Measurements from ENCODE around the gene ETV7.

DNA sequence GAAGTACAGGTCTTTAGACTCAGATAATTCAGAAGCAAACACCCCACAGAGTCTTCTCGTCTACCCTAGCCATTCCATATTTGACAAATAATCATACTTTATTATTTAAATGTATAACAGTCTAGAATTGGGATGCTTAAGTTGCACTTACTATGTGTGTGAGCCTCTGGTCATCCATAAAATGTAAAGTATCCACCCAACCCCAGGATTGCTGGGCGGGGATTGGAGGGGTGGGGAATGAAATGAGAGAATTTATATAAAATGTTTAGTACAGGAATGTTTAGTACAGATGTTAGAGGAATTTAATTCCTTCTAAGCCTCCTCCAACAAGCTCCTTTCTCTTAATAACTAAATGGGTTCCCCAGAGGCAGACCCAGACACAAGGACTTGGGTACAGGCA is 67.6 kb downstream of the ETV7 start:
- TF ChIP-seq, protein P1, sequence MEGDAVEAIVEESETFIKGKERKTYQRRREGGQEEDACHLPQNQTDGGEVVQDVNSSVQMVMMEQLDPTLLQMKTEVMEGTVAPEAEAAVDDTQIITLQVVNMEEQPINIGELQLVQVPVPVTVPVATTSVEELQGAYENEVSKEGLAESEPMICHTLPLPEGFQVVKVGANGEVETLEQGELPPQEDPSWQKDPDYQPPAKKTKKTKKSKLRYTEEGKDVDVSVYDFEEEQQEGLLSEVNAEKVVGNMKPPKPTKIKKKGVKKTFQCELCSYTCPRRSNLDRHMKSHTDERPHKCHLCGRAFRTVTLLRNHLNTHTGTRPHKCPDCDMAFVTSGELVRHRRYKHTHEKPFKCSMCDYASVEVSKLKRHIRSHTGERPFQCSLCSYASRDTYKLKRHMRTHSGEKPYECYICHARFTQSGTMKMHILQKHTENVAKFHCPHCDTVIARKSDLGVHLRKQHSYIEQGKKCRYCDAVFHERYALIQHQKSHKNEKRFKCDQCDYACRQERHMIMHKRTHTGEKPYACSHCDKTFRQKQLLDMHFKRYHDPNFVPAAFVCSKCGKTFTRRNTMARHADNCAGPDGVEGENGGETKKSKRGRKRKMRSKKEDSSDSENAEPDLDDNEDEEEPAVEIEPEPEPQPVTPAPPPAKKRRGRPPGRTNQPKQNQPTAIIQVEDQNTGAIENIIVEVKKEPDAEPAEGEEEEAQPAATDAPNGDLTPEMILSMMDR (IDR thresholded peaks at IDR 0.05), result no peak
- TF ChIP-seq POLR2A (IDR thresholded peaks at IDR 0.05), result no peak

All from lower leg skin (tissue), 3 donors.